Uterus (tissue), 2 donors: ENCODE data around the gene TMEM131.

Source experiments
- CTCF ChIP-seq, 4 experiments: fragments of 200-600 bp in 2 of 4; fragments of 450-650 bp in 2 of 4; sonication (generic) in 2 of 4; IDR thresholded peaks; one replicate each; pipeline ENCODE4 v1.5.1; 2016 to 2019; ENCODE audit warnings: antibody characterized with exemption in 4 of 4, mild to moderate bottlenecking in 2 of 4, moderate library complexity in 1 of 4
- POLR2A ChIP-seq, 2 donors: fragments of 450-650 bp; IDR thresholded peaks; one replicate each; pipeline ENCODE4 v1.6.1; 2016; ENCODE audit warnings: antibody characterized with exemption in 2 of 2, mild to moderate bottlenecking in 1 of 2, moderate library complexity in 1 of 2

GRCh38 chr2:97961534-97961933 is 34.2 kb downstream of the TMEM131 start:
- no peak for TF ChIP-seq CTCF (IDR thresholded peaks at IDR 0.05)
- TF ChIP-seq POLR2A (IDR thresholded peaks at IDR 0.05) = no peak
